Measurements from ENCODE around the gene CAMK1D.

- TF ChIP-seq CTCF (IDR thresholded peaks at IDR 0.05) (no peak), POLR2A (IDR thresholded peaks at IDR 0.05) (no peak)
Measured at GRCh38 chr10:12644380-12645144, 295.2 kb downstream of the CAMK1D start.

Measured in heart left ventricle (tissue), 13 donors.